HG03521 (cell line): ENCODE data around the gene VAV2.

Experiments
- ATAC-seq: cut with Tn5 transposase; IDR thresholded peaks from one replicate; pipeline ENCODE4 v1.9.1; 2021; ENCODE audit warnings: mild to moderate bottlenecking, moderate library complexity; ENCODE audit not compliant: unreplicated experiment

Gene VAV2

GRCh38 chr9:133826289-133827085, 165.6 kb downstream of the VAV2 start:
- no peak for ATAC-seq

GRCh38 chr9:133825555-133826218, 166.4 kb downstream of the VAV2 start:
- no peak for ATAC-seq

GRCh38 chr9:133824802-133825186, 167.3 kb downstream of the VAV2 start:
- no peak for ATAC-seq

GRCh38 chr9:133824106-133824801, 167.9 kb downstream of the VAV2 start:
- no peak for ATAC-seq

- ATAC-seq = no peak
These were observed 168.7 kb downstream of the VAV2 start for GRCh38 chr9:133823189-133824105.

GRCh38 chr9:133822430-133823065, 169.6 kb downstream of the VAV2 start:
- ATAC-seq = peak; percentile 47

- ATAC-seq = no peak
These were observed 170.3 kb downstream of the VAV2 start for GRCh38 chr9:133821601-133822429.

- ATAC-seq = no peak
These were observed 172.2 kb downstream of the VAV2 start for GRCh38 chr9:133819923-133820322.

- ATAC-seq = no peak
These were observed 173.7 kb downstream of the VAV2 start for GRCh38 chr9:133818444-133818843.

GRCh38 chr9:133815781-133816180, 176.3 kb downstream of the VAV2 start:
- ATAC-seq = no peak

- ATAC-seq = no peak
These were observed 177.4 kb downstream of the VAV2 start for GRCh38 chr9:133814586-133815208.

GRCh38 chr9:133813749-133814585, 178.2 kb downstream of the VAV2 start:
- ATAC-seq = no peak

- ATAC-seq = no peak
These were observed 179.0 kb downstream of the VAV2 start for GRCh38 chr9:133812941-133813748.

GRCh38 chr9:133812077-133812868, 179.9 kb downstream of the VAV2 start:
- no peak for ATAC-seq

GRCh38 chr9:133811471-133811870, 180.7 kb downstream of the VAV2 start:
- no peak for ATAC-seq

GRCh38 chr9:133810556-133811195, 181.4 kb downstream of the VAV2 start:
- ATAC-seq = no peak
